ENCODE data around the gene KSR1. TPM values are rescaled to one million over a fixed set of nuclear protein-coding genes. Genes with fewer than 3 reads are reported as not detected.
"Not testable (repeated sequence)": the region's sequence is repeated elsewhere in the genome, so short reads cannot be mapped to it uniquely, and the experiment has no call there.

Gene KSR1
- total RNA-seq, 2 experiments from 2014 or later = 39.7 to 40.6 TPM

DNA sequence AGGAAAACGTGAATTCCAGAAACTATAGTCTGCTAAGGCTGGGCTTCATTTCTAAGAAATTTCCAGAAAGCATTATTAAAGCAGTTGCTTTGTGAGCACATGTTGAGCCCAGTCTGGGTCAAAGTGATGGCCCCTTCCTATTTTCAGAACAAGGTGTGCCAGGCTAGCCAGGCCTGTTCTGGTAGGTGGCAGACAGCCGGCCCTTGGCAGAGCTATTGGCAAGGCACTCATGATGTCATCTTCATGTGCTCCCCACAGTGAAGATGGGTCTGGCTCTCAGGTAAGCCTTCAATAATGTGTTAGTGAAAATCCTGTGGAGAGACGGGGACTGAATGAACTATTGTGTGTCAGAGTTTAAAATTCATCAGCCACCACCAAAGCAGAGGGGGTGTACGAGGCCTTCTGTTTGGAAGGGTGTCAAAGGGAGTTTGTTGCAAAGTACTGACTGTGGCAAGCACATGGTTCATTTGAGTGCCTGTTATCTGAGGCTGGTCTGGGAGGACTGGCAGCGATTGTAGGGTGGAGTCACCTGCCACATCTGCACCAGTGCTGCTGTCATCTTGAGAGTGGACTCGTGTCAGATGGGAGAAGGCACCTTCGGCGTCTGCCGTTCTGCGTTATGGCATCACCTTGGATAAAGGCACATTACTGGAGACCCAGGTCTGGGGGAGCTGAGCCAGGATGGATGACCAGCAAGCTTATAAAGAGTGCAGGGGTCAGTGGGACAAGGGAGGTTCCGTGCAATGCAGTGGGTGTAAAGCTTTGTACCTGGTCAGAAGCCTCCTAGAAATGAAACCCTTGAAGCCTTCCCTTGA lies 43.4 kb downstream of the KSR1 start:
- POLR2A ChIA-PET = no interaction called here

DNA sequence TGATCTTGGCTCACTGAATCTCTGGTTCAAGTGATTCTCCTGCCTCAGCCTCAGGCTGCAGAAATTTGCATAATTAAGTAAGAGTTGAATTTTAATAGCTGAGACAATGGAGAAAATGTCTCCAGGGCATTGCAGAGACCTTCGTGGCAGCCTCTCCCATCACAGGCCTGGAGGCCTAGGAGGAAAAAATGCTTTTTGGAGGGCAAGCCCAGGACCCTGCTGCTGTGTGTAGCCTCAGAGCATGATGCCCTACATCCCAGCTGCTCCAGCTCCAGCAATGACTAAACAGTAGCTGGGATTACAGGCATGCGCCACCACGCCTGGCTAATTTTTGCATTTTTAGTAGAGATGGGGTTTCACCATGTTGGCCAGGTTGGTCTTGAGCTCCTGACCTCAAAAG lies 45.1 kb downstream of the KSR1 start:
- POLR2A ChIA-PET = interaction anchor here (0.6 kb wide), 1 partner anchor 15 kb away, joined by 8 read pairs; no protein-coding TSS in a partner anchor

More for the DNA sequence above, 43.4 kb downstream of the KSR1 start:
- CTCF ChIA-PET = interaction anchor here (1.5 kb wide), 1 partner anchor 102 kb away, joined by 3 read pairs; no protein-coding TSS in a partner anchor

DNA sequence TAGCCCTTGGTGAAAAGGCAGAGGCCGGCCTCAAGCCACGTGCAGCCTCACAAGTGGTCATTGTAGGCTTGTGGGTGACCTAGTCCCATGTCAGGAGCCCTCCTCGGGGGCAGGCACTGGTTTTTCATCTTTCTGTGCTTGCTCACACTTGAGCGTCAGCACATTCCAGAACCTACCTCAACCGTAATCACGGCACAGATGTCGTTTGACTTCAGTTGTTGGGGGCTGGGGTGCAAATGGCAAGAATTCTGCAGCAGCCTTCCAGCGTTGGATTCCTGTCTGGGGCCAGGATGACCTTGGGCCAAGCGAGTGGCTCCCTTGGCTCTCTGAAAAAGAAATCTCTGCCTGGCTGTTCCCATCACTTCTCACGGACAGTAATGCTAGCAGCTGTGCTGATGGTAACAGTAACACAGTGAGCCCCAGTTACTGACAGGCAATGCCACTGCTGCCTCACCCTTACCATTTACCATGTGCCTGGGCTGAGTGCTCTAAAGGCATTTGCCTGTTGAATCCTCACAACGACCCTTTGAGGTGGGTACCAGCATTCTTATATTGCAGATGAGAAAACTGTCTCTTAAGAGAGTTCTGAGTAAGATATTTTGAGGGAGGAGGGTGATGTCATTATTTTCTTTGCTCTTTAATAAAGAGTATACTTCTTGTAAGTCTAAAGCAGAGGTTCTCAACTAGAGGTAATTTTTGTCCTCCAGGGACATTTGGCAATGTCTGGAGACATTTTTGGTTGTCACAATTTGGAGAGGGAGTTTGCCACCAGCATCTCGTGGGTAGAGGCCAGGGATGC lies 46.5 kb downstream of the KSR1 start:
- ChIA-PET CTCF (no interaction called here), POLR2A (no interaction called here)

More for the DNA sequence above, 45.1 kb downstream of the KSR1 start:
- CTCF ChIA-PET = not testable (repeated sequence)

DNA sequence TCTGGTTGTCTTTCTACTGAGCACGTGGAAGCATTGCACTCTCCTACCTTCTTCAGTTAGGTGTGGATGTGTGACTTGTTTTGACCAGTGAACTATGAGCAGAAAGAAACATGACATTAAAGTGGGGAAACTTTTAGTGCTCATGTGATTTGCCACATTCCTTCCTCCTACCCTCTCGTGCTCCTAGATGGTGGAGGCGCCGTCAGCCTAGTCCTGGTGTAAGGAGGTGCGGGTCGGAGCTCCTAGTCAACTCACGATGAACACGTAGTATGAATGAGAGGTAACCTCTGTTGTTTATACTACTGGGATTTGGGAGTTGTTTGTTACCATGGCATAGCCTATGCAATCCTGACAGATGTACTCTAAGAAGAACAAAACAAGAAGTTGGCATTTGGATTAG lies 47.4 kb downstream of the KSR1 start:
- CTCF ChIA-PET = no interaction called here
- POLR2A ChIA-PET = no interaction called here

DNA sequence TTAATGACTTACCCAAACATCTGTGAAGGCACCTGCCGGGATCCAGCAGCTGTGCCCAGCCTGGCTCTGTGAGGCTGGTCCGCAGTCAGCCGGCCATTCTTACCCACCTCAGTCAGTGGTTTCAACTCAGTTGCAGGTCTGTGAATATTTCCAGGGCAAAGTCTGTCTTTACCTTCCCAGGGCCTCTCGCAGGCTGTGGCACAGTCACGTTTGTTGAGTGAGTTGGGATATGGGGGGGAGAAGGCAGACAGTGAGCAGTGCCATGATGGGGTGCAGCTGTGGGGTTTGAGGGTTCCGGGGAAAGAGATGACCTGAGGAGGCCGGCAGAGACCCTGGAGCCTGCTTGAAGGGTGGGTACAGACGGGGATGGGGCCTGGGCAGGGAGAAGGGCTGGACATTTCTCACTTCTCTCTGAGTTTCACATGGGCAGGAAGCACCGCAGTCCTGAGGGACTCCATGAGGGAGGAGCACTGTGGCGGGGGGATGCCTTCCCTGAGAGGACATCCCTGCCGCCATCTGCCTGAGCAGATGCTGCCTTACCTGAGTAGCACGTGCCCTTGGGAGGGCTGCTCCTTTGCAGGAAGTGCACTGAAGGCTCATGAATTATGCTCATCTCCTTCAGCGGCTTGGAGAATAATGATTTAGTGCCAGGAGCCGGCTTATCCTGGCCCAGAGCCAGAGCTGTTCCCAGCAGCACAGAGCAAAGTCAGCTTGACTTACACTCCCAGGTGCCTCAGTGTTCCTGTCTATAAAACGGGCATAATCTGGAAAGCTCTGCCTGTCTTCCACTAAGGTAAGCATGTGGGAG lies 48.1 kb downstream of the KSR1 start:
- ChIA-PET POLR2A (no interaction called here), CTCF (no interaction called here)

DNA sequence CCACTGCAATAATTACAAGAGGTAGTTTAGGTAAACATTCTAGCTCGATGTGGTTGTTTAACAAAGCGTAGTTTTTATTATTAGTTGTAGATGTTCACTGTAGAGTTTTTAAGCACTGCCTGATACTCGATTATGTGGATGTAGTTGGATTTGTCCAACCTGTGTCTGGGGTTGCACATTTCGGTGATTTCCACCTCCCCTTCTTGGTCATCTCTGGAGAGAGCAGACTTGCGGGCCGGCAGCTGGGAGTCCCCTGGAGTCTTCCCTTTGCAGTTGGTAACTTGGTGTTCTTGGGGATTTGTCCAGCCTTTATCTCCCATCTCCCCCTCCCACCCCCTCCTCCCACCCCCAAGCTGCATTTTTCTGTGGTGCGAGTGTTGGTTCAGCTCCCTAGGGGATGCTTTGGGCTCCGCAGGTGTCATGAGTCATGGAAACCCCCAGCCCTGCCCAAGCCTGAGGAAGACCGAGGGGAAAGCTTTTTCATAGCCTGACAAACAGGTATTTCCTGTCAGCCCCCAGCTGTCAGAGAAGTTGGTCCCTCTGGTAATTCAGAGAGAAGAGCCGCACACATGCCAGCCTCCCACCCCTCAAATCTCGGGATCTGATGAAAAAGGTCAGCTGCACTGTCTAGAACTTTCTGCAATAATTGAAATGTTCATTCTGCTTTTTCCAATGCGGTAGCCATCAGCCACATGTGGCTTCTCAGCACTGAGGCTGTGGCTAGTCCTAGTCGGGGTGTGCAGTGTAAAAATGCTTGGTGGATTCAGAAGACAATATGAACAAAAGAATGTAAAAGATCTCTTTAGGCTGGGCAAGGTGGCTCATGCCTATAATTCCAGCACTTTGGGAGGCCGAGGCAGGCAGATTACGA lies 50.3 kb downstream of the KSR1 start:
- CTCF ChIA-PET = no interaction called here
- POLR2A ChIA-PET = no interaction called here

DNA sequence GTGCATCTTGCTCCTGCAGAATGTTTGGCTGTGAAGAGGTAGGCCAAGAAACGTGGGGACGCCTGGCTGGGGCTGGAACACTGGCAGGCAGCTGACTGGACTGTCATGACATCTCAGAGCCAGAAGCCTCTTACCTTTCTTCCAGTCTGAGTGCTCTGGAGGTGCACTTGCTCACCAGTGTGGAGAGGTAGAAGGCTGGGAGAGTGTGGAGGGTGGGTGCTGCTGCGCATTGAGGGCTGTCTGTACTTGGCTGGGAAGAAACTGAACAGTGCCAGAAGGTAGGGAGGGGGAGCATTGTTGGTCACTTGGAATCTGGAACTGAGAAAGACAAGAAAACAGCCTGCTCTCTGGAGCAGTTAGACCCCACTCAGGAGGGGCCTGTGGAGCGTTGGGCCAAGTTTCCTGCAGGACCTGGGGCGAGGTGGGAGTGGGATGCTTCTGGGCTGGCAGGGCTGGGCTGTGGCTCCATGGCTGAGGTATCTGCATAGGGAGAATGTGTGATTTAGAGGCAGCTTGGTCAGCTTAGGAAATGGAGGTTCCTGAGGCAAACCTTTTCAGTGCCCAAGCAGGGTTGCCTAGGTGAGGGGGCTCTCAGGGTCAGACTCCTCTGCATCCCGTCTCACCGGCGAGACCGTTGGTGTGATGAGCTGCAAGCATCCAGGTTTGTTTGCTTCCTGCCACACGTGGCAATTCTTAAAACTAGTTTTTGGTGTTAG lies 55.1 kb downstream of the KSR1 start:
- ChIA-PET CTCF (no interaction called here), POLR2A (no interaction called here)

DNA sequence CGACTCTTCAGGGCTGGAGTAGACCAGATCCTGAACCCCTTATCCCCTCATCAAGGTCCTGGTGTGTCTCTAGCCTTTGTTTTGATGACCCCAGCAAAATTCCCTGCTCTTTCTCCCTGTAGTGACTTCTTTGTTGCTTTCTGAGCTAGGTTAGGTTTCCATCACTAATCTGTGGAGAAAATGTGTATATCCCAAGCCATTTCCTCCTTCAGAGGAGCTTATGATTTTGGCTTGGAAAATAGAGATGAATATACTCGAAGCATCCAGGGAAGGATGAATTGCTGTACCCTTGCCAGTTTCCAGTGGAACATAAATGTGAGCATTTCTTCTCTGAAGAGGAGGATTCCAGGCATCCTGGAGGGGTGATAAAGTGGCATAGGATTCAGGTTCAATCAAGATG lies 55.8 kb downstream of the KSR1 start:
- CTCF ChIA-PET = no interaction called here

DNA sequence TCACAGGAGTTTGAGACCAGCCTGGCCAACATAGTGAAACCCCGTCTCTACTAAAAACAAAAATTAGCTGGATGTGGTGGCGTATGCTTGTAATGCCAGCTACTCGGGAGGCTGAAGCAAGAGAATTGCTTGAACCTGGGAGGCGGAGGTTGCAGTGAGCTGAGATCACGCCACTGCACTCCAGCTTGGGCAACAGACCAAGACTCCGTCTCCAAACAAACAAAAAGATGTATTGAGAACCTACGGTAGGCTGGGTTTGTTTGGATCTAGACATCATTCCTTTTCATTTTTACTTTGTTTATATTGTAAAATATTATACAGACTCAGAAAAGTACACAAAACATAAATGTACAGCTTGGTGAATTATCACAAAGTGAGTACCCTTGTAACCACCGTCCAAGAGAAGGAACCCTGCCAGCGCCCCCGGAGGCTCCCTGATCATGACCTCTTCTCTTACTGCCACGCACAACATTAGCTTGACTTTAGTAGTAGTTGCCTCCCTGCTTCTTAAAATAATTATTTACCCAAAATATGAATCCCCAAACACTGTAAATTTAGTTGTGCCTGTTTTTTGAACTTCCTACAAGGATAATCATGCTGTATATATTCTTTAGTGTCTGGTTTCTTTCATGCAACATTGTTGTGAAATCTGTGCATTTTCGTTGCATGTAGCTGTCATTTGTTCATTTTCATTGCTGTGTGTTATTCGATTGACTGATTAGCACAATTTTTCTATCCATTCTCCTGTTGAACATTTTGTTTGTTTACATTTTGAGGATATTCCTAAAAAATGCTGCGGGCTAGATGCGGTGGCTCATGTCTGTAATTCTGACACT lies 56.5 kb downstream of the KSR1 start:
- POLR2A ChIA-PET = no interaction called here
- CTCF ChIA-PET = no interaction called here

More for the DNA sequence above, 55.8 kb downstream of the KSR1 start:
- POLR2A ChIA-PET = no interaction called here

DNA sequence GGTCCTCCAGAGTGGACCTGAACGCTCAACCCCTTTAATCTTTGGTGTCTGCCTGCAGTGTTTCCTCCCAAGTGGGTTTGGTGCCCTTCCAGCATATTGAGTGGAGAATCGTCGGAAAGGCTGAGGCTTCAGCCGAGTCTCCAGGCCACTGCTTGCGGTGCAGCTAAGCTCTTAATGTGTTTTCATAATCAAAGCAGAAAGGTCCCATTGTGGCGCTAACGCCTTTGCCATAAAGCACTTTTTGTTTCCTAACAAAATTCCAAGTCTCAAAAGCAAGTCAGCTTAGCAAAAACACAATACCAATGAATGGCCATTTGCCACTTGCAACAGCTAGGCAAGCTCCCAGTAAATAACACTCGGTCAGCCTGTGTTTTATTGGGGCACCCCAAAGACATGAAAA lies 57.6 kb downstream of the KSR1 start:
- CTCF ChIA-PET = no interaction called here
- POLR2A ChIA-PET = no interaction called here

DNA sequence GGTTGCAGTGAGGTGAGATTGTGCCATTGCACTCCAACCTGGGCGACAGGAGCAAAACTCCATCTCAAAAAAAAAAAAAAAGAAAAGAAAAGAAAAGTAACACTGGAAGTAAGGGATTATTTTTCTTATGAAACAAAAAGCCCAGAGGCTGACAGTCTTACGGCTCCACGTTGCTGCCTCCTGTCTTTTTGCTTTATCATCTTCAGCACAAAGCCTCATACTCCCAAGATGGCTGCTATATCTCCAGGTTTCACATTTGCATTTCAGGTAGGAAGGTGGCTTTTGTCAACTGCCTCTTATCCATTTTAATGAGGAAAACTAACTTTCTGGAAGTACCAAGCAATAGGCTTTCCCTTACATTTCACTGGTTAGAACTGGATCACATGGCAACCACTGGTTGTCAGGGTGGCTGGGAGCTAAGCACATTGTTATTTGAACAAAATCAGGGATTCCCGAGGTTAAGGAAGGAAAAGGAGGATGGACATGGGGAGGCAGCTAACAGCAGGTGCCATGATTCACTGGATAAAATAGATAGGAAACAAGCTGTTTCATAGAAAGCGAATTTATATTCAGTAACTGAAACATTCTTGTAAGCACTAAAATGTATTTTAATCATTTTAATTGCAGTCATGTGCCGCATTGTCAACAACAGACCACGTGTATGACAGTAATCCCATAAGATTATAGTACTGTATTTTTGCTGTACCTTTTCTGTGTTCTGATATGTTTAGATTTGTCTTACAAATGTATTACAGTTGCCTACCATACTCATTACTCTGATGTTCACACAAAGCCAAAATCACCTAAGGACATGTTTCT lies 58.6 kb downstream of the KSR1 start:
- CTCF ChIA-PET = no interaction called here
- POLR2A ChIA-PET = no interaction called here

DNA sequence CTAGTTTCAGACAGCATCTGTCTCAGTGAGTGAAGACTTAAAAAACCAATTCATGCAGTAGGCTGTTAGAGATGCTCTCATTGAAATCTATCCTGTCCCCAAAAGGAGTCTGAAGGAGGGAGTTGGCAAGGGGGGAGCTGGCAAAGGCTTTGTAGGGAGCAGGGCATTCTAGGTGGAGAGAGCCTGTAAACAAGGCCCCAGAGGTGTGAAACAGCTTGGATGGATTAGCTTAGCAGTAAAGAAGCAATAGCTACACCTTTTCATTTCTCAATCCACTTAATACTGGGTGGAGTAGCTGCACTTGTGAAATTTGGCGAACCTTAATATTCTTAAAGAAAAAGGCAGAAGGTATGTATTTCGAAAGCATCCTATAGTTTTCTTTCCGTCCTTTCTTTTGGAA lies 61.8 kb downstream of the KSR1 start:
- CTCF ChIA-PET = no interaction called here

DNA sequence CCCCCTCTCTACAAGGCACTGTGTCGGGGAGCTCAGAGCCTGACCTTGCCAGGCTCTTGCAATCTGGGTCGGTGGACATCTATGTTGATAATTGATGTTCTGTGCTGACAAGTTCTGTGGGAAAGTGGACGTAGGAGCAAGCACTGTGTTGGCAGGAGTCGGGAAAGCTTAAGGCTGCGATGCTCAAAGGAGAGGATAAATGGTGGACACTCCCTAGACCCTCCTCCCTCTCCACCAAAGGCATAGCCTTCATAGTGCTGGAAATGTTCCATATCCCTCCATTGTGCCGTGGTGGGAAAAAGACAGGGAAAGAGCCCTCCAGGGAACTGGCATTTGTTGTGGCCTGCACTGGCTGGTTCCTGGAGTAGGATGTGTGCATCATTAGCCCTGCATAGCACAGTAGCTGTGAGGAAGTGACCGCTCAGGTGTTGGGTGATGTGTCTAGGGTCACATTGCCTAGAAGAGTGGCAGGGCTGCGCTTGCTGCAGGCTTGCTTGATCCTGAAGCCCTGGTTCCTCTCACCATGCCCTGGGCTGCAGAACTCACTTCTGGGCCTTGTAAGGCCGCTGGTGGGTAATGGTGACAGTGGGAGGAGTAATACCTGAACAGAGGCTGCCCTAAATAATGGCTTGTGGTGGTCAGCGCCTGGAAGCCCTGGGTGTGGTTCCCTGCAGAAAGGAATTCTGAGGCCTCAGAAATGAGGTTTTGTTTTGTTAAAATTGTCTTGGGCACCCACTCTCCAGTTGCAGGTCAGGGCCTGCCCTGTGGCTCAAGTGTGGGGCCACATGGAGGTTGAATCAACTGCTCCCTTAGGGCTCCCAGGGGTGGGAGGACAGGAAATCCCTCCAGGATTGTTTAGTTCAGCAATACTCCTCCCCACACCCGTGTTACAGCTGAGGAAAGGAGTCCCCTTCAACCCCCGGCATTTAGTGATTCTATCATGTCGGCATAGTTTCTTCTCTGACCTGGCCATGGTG lies 62.6 kb downstream of the KSR1 start:
- ChIA-PET CTCF (interaction anchor here (2.0 kb wide), 1 partner anchor 81 kb away, joined by 5 read pairs; no protein-coding TSS in a partner anchor), POLR2A (no interaction called here)

More for the DNA sequence above, 61.8 kb downstream of the KSR1 start:
- POLR2A ChIA-PET = no interaction called here

DNA sequence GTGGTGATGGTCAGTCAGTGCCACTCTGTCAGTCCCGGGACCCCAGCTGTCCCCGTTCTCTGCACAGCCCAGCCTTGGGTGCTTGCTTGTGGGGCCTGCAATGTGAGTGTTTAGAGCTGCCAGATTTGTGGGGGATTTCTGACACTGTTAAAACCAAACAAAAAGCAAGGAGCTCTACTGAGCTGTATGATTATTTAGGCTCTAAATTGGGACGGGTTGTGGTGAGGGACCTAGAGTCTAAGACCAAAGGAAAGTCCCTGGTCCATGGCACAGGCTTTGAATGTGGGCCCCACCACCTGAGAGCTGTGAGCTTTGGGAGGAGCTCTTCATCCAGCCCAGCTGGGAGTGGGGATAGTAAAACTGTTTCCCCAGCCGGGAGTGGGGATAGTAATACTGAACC lies 63.3 kb downstream of the KSR1 start:
- ChIA-PET POLR2A (no interaction called here), CTCF (interaction anchor here (2.0 kb wide), 1 partner anchor 80 kb away, joined by 5 read pairs; no protein-coding TSS in a partner anchor)

DNA sequence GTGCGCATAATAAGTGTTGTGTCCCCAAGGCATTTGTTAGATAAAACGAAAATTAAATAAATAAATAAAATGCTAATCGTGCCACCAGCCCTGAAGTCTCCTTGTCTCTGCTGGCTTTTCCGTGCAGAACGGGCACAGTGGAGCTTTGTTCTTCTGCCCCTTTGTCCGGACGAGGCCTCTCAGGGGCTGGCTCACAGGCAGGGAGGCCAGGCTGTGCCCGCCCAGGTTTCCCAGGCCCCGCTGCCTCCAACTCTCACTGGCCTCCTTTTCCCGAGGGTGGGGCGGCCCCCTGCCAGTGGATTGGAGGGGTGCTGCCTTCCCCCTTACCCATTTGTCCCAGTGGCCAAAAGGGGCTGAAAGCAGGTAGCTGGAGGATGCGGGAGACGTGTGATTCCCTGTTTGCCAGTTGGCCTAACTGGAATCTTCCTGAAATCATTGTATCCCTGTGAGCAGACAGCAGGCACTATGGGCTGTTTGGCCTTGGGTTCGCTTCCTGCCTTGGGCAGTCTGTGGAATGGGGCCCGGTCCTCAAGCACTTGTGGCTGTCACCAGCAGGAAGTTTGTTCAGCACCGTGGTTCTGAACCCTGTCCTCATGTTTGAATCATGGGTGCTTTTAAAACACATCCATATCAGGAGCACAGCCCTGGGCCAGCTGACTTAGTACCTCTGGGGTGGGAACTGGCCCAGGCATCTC lies 64.4 kb downstream of the KSR1 start:
- CTCF ChIA-PET = interaction anchor here (1.0 to 2.0 kb wide), 2 partner anchors 65 to 79 kb away, joined by 4 to 5 read pairs; partner anchors contain the start of gene KSR1
- POLR2A ChIA-PET = no interaction called here

All from activated CD8-positive, alpha-beta memory T cell treated with anti-CD3 and anti-CD28 coated beads for 36 hours (primary cell).